DOHH2 (cell line): ENCODE data around the gene WDR12.
"Not testable (repeated sequence)": the region's sequence is repeated elsewhere in the genome, so short reads cannot be mapped to it uniquely, and the experiment has no call there.

Source experiments
- H3F3A ChIP-seq: fragments of 200-600 bp; sonication (generic), shearing (Covaris generic); 2 replicates; pipeline ENCODE4 v1.6.0; 2016; ENCODE audit warnings: antibody characterized with exemption, mild to moderate bottlenecking; ENCODE audit not compliant: control insufficient read depth, insufficient read depth
- H3K27ac ChIP-seq: fragments of 200-600 bp; sonication (generic); 2 replicates; pipeline ENCODE4 v1.5.1; 2014; ENCODE audit warnings: low read depth, mild to moderate bottlenecking, low read length, moderate library complexity
- H3K27me3 ChIP-seq: fragments of 200-600 bp; sonication (generic); 2 replicates; pipeline ENCODE4 v1.6.1; 2014; ENCODE audit warnings: mild to moderate bottlenecking, low read length, mixed read lengths; ENCODE audit not compliant: control insufficient read depth
- H3K36me3 ChIP-seq: fragments of 200-600 bp; sonication (generic); 2 replicates; pipeline ENCODE4 v1.6.1; 2014; ENCODE audit warnings: mild to moderate bottlenecking, low read length, moderate library complexity, mixed read lengths; ENCODE audit not compliant: control insufficient read depth
- H3K4me1 ChIP-seq: fragments of 200-600 bp; sonication (generic); 2 replicates; pipeline ENCODE4 v1.6.1; 2014; ENCODE audit warnings: mild to moderate bottlenecking, low read length, mixed read lengths; ENCODE audit not compliant: control insufficient read depth
- H3K4me2 ChIP-seq: fragments of 200-600 bp; sonication (generic); 2 replicates; pipeline ENCODE4 v1.6.0; 2014; ENCODE audit warnings: mild to moderate bottlenecking, low read length, moderate library complexity
- H3K4me3 ChIP-seq: fragments of 200-600 bp; sonication (generic); 2 replicates; pipeline ENCODE4 v1.5.1; 2014; ENCODE audit warnings: mild to moderate bottlenecking, low read length, mixed read lengths
- H3K79me2 ChIP-seq: fragments of 200-600 bp; sonication (generic); 2 replicates; pipeline ENCODE4 v1.6.1; 2014; ENCODE audit warnings: mild to moderate bottlenecking, low read length, mixed read lengths; ENCODE audit not compliant: control insufficient read depth
- H3K9me2 ChIP-seq: fragments of 200-600 bp; sonication (generic); replicated peaks from 2 replicates; pipeline ENCODE4 v1.6.1; 2014; ENCODE audit warnings: mild to moderate bottlenecking, low read length, mixed read lengths; ENCODE audit not compliant: control insufficient read depth
- H3K9me3 ChIP-seq: fragments of 200-600 bp; sonication (generic); 2 replicates; pipeline ENCODE4 v1.6.1; 2014; ENCODE audit warnings: antibody characterized with exemption, low read length, mixed read lengths; ENCODE audit not compliant: control insufficient read depth, insufficient read depth
- H4K20me1 ChIP-seq: fragments of 200-600 bp; sonication (generic); 2 replicates; pipeline ENCODE4 v1.6.0; 2014; ENCODE audit warnings: low read depth, mild to moderate bottlenecking, antibody characterized with exemption, low read length, moderate library complexity; ENCODE audit not compliant: control insufficient read depth, insufficient read depth
- CTCF ChIP-seq: fragments of 200-600 bp; sonication (generic); IDR thresholded peaks from one replicate; pipeline ENCODE4 v1.5.1; 2014; ENCODE audit warnings: antibody characterized with exemption, mild to moderate bottlenecking, low read depth, low read length; ENCODE audit not compliant: poor library complexity, severe bottlenecking
- EZH2phosphoT487 ChIP-seq: fragments of 200-600 bp; sonication (generic); IDR thresholded peaks from 2 replicates; pipeline ENCODE4 v1.6.1; 2017; ENCODE audit warnings: borderline replicate concordance, mild to moderate bottlenecking, antibody characterized with exemption, low read length, moderate library complexity, mixed read lengths

Gene WDR12

GRCh38 chr2:202932425-202933138 is 21.1 kb upstream of the WDR12 start:
- H3F3A ChIP-seq, result no peaks in the 10 kb centered on the region
- no peaks in the 10 kb centered on the region for H3K4me1 ChIP-seq
- H3K4me3 ChIP-seq, result no peak overlapping the region
- H3K9me2 ChIP-seq, result no peaks in the 10 kb centered on the region
- H3K27ac ChIP-seq, result no peak overlapping the region
- H3K79me2 ChIP-seq, result no peaks in the 10 kb centered on the region
- no peaks in the 10 kb centered on the region for H3K27me3 ChIP-seq
- H3K9me3 ChIP-seq, result no peaks in the 10 kb centered on the region
- H3K4me2 ChIP-seq, result no peak overlapping the region
- no peaks in the 10 kb centered on the region for H3K36me3 ChIP-seq
- TF ChIP-seq CTCF (no peak), EZH2phosphoT487 (no peak)
- H4K20me1 ChIP-seq, result no peaks in the 10 kb centered on the region

- Histone ChIP-seq H3K27me3 (no peaks in the 10 kb centered on the region), H3K9me2 (no peaks in the 10 kb centered on the region), H3F3A (no peaks in the 10 kb centered on the region), H3K4me1 (no peaks in the 10 kb centered on the region), H3K36me3 (peaks cover 1% of the 10 kb centered on the region; the same call in 1 of the 2 replicates), H3K4me2 (no peak overlapping the region), H3K27ac (no peak overlapping the region), H3K79me2 (no peaks in the 10 kb centered on the region), H3K4me3 (no peak overlapping the region), H3K9me3 (no peaks in the 10 kb centered on the region), H4K20me1 (no peaks in the 10 kb centered on the region)
- TF ChIP-seq EZH2phosphoT487, result no peak
- no peak for TF ChIP-seq CTCF
Observed at GRCh38 chr2:202918860-202919259, 7.4 kb upstream of the WDR12 start.

- not testable (repeated sequence) for H3F3A ChIP-seq, H3K9me3 ChIP-seq, H3K27me3 ChIP-seq, H4K20me1 ChIP-seq, H3K9me2 ChIP-seq
- peak overlapping the region; percentile 86 for H3K27ac ChIP-seq
- H3K36me3 ChIP-seq, result peaks cover 18% of the 10 kb centered on the region
- H3K79me2 ChIP-seq, result peaks cover 49% of the 10 kb centered on the region
- peaks cover 19% of the 10 kb centered on the region for H3K4me1 ChIP-seq
- peak overlapping the region; percentile 78 for H3K4me2 ChIP-seq
- peak overlapping the region; percentile 88 for H3K4me3 ChIP-seq
Observed at GRCh38 chr2:202912342-202913201, 1.1 kb upstream of the WDR12 start.

GRCh38 chr2:202911203-202911511 is 316 bp downstream of the WDR12 start:
- peaks cover 30% of the 10 kb centered on the region for H3K36me3 ChIP-seq
- no peaks in the 10 kb centered on the region for H3F3A ChIP-seq
- H3K9me3 ChIP-seq, result no peaks in the 10 kb centered on the region
- peak overlapping the region; percentile 88 for H3K4me3 ChIP-seq
- H3K9me2 ChIP-seq, result no peaks in the 10 kb centered on the region
- H3K4me2 ChIP-seq, result peak overlapping the region; percentile 69
- H3K27me3 ChIP-seq, result no peaks in the 10 kb centered on the region
- H3K79me2 ChIP-seq, result peaks cover 61% of the 10 kb centered on the region
- H4K20me1 ChIP-seq, result peaks cover 7% of the 10 kb centered on the region; the same call in 1 of the 2 replicates
- TF ChIP-seq EZH2phosphoT487 (no peak), CTCF (no peak)
- peaks cover 19% of the 10 kb centered on the region for H3K4me1 ChIP-seq
- H3K27ac ChIP-seq, result peak overlapping the region; percentile 86
